Fibroblast of mammary gland (primary cell): ENCODE measurements around the gene CTPS1.

Experiments used
- DNase-seq: peaks from one replicate; pipeline ENCODE4 v3.0.0-alpha.2; 2010; ENCODE audit warnings: low read depth
- H3K4me3 ChIP-seq: 2 replicates; pipeline ENCODE4 v1.5.1; 2011; ENCODE audit warnings: low read depth, mild to moderate bottlenecking, low read length, moderate library complexity; ENCODE audit not compliant: control insufficient read depth
- CTCF ChIP-seq: conservative IDR thresholded peaks from 2 replicates; pipeline ENCODE4 v1.5.1; 2011; ENCODE audit warnings: low read depth, low read length, inconsistent platforms; ENCODE audit not compliant: control insufficient read depth, insufficient read depth

The CTPS1 gene

GRCh38 chr1:41051022-41051421 is 71.5 kb downstream of the CTPS1 start:
- DNase-seq, result no peak
- H3K4me3 ChIP-seq, result no peak overlapping the region
- TF ChIP-seq CTCF, result no peak

- no peak overlapping the region for H3K4me3 ChIP-seq
- no peak for TF ChIP-seq CTCF
- no peak for DNase-seq
These were observed 73.8 kb downstream of the CTPS1 start for GRCh38 chr1:41053316-41053715.

- no peak for DNase-seq
- no peak for TF ChIP-seq CTCF
- H3K4me3 ChIP-seq, result no peak overlapping the region
These were observed 77.4 kb downstream of the CTPS1 start for GRCh38 chr1:41056907-41057306.
